Keratinocyte (primary cell): Measurements from ENCODE around the gene EVL. TPM values are rescaled to one million over a fixed set of nuclear protein-coding genes. Genes with fewer than 3 reads are reported as not detected.

ENCODE experiments used
- DNase-seq: peaks from one replicate; pipeline ENCODE4 v3.0.0-alpha.2; 2011; ENCODE audit warnings: low read depth, missing footprints, low spot score
- FAIRE-seq: peaks from 2 replicates; lab custom pipeline; 2011; peaks lifted over from hg19 to GRCh38; lab: Jason Lieb, UNC
- H2AFZ ChIP-seq: 2 replicates; pipeline ENCODE4 v1.6.0; 2012; ENCODE audit warnings: low read length, control low read depth, inconsistent platforms; ENCODE audit not compliant: control insufficient read depth
- H3K27ac ChIP-seq: 2 replicates; pipeline ENCODE4 v1.5.1; 2011; ENCODE audit warnings: low read length; ENCODE audit not compliant: control insufficient read depth, insufficient read depth
- H3K27me3 ChIP-seq: 3 replicates; pipeline ENCODE4 v1.6.0; 2011; ENCODE audit warnings: low read length; ENCODE audit not compliant: control insufficient read depth, insufficient read depth; ENCODE audit errors: extremely low read depth
- H3K36me3 ChIP-seq, 2 experiments: 2 replicates in 1 of 2; 3 replicates in 1 of 2; pipeline ENCODE4 v1.5.1; 2011; ENCODE audit warnings: low read length in 2 of 2, mild to moderate bottlenecking in 1 of 2; ENCODE audit not compliant: control insufficient read depth in 2 of 2, insufficient read depth in 2 of 2; ENCODE audit errors: extremely low read depth in 1 of 2
- H3K4me1 ChIP-seq: 3 replicates; pipeline ENCODE4 v1.5.1; 2011; ENCODE audit warnings: low read length; ENCODE audit not compliant: control insufficient read depth, insufficient read depth; ENCODE audit errors: extremely low read depth
- H3K4me2 ChIP-seq: 3 replicates; pipeline ENCODE4 v1.6.0; 2011; ENCODE audit warnings: low read depth, low read length; ENCODE audit not compliant: control insufficient read depth, insufficient read depth; ENCODE audit errors: extremely low read depth
- H3K4me3 ChIP-seq, 3 experiments: fragments of 200-600 bp in 1 of 3; sonication (generic) in 1 of 3; 2 replicates in 2 of 3; 3 replicates in 1 of 3; pipeline ENCODE4 v1.5.1; 2011 to 2016; ENCODE audit warnings: low read length in 3 of 3, mild to moderate bottlenecking in 3 of 3, control low read depth in 2 of 3, inconsistent platforms in 1 of 3, low read depth in 1 of 3, mixed read lengths in 1 of 3, mixed run types in 1 of 3, moderate library complexity in 1 of 3; ENCODE audit not compliant: control insufficient read depth in 2 of 3, insufficient read depth in 2 of 3; ENCODE audit errors: extremely low read depth in 1 of 3
- H3K79me2 ChIP-seq: 2 replicates; pipeline ENCODE4 v1.6.0; 2012; ENCODE audit warnings: low read length; ENCODE audit not compliant: control insufficient read depth, insufficient read depth
- H3K9ac ChIP-seq: 3 replicates; pipeline ENCODE4 v1.6.0; 2011; ENCODE audit warnings: low read length; ENCODE audit not compliant: control insufficient read depth, insufficient read depth; ENCODE audit errors: extremely low read depth
- H3K9me1 ChIP-seq: 3 replicates; pipeline ENCODE4 v1.6.0; 2011; ENCODE audit warnings: low read length; ENCODE audit not compliant: control insufficient read depth, insufficient read depth; ENCODE audit errors: extremely low read depth
- H3K9me3 ChIP-seq: 2 replicates; pipeline ENCODE4 v1.5.1; 2012; ENCODE audit warnings: low read depth, low read length; ENCODE audit not compliant: control insufficient read depth
- H4K20me1 ChIP-seq: 3 replicates; pipeline ENCODE4 v1.6.0; 2011; ENCODE audit warnings: low read length; ENCODE audit not compliant: control insufficient read depth, insufficient read depth; ENCODE audit errors: extremely low read depth
- CTCF ChIP-seq, 3 experiments: IDR thresholded peaks in 1 of 3; conservative IDR thresholded peaks in 1 of 3; optimal IDR thresholded peaks in 1 of 3; 2 replicates in 2 of 3; 3 replicates in 1 of 3; pipeline versions ENCODE3 to v1.5.1; 2011; ENCODE audit warnings: low read length in 3 of 3, mild to moderate bottlenecking in 3 of 3, moderate library complexity in 2 of 3, control low read depth in 1 of 3, inconsistent platforms in 1 of 3; ENCODE audit not compliant: insufficient read depth in 2 of 3; ENCODE audit errors: extremely low read depth in 1 of 3
- EZH2 ChIP-seq: IDR thresholded peaks from one replicate; pipeline ENCODE4 v1.6.1; 2012; ENCODE audit warnings: inconsistent platforms, mild to moderate bottlenecking, low read length, moderate library complexity
- dilution Hi-C: fragments of 300-500 bp; cut with MboI; formaldehyde crosslinking; loops from one replicate; pipeline ENCODE4 v1.7.0; 2020; ENCODE audit warnings: low sequenced_read_pairs; ENCODE audit not compliant: extremely low pct_ligation_motif_present
- polyA plus RNA-seq, 5 experiments: library from polyadenylated mRNA; depleted of rRNA in 3 of 5; stranded (reverse) in 3 of 5; stranded (forward) in 1 of 5; unstranded in 1 of 5; fragments of >200 nt; gene quantifications; 1 replicate in 1 of 5; 2 replicates in 3 of 5; 3 replicates in 1 of 5; pipeline versions ENCODE4 v1.2.1 to v1.2.3, GENCODE V29; 2011 to 2012; ENCODE audit warnings: missing spikeins in 2 of 5, low read depth in 1 of 5, low replicate concordance in 1 of 5

The EVL gene
- polyA plus RNA-seq, 1 donor (not counting 4 experiments of a cell fraction or from before 2014, with no cell fraction given), result 12.0 TPM

- Histone ChIP-seq H3K4me2 (no peak overlapping the region), H3K27me3 (no peaks in the 10 kb centered on the region), H4K20me1 (no peaks in the 10 kb centered on the region)
These were observed 39.5 kb downstream of the EVL start for GRCh38 chr14:100104523-100105300.

GRCh38 chr14:100105357-100106169, 40.3 kb downstream of the EVL start:
- H3K27ac ChIP-seq, result no peak overlapping the region
- peaks cover 22% of the 10 kb centered on the region for H3K4me1 ChIP-seq
- no peaks in the 10 kb centered on the region for H3K27me3 ChIP-seq
- no peaks in the 10 kb centered on the region for H4K20me1 ChIP-seq
- no peak overlapping the region for H2AFZ ChIP-seq
- H3K9me3 ChIP-seq, result no peaks in the 10 kb centered on the region
- H3K4me2 ChIP-seq, result no peak overlapping the region
- no peak for DNase-seq
- H3K4me3 ChIP-seq, result no peak overlapping the region
- FAIRE-seq, result no peak
- no peak overlapping the region for H3K9ac ChIP-seq
- no peaks in the 10 kb centered on the region for H3K36me3 ChIP-seq
- H3K9me1 ChIP-seq, result no peaks in the 10 kb centered on the region
- dilution Hi-C loops, result no loop called here
- TF ChIP-seq EZH2 (no peak), CTCF (optimal IDR thresholded peaks at IDR 0.05 in 1 of 3, IDR thresholded peaks at IDR 0.05 in 1 of 3, conservative IDR thresholded peaks at IDR 0.05 in 1 of 3; ENCODE audit: extremely low read depth in 1 of 3, insufficient read depth in 2 of 3, low read length in 3 of 3) (no peak)
- H3K79me2 ChIP-seq, result no peaks in the 10 kb centered on the region

More at GRCh38 chr14:100104523-100105300, 39.5 kb downstream of the EVL start:
- no peak for DNase-seq
- Histone ChIP-seq H3K9me3 (no peaks in the 10 kb centered on the region), H3K4me1 (peaks cover 26% of the 10 kb centered on the region), H3K36me3 (no peaks in the 10 kb centered on the region), H2AFZ (no peak overlapping the region), H3K4me3 (no peak overlapping the region), H3K9ac (no peak overlapping the region), H3K27ac (no peak overlapping the region), H3K9me1 (no peaks in the 10 kb centered on the region), H3K79me2 (no peaks in the 10 kb centered on the region)
- FAIRE-seq, result no peak
- peak in 1 of 3 experiments; percentile 13 for TF ChIP-seq CTCF (optimal IDR thresholded peaks at IDR 0.05 in 1 of 3, IDR thresholded peaks at IDR 0.05 in 1 of 3, conservative IDR thresholded peaks at IDR 0.05 in 1 of 3; ENCODE audit: extremely low read depth in 1 of 3, insufficient read depth in 2 of 3, low read length in 3 of 3)
- no peak for TF ChIP-seq EZH2
- dilution Hi-C loops, result no loop called here
